ENCODE results near the gene CNGA2. TPM values are rescaled to one million over a fixed set of nuclear protein-coding genes. Genes with fewer than 3 reads are reported as not detected.

The CNGA2 gene
- polyA plus RNA-seq, 3 donors = not detected

DNA sequence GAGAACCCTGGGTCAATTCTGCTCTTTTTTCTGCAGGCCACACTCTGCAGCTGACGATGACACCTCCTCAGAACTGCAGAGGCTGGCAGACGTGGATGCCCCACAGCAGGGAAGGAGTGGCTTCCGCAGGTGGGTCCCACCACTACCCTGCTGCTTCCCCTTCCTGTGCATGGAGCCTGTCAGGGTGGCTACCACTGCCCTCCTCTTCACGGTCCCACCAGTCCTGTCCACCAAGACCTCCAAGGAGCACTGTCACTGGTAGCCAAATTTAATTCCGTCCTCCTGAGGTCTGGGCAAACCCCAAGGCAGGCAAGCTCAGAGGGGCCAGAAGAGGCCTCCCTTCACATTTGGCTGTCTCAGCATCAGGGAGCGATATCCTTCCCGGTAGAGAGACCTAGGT is 4.2 kb downstream of the CNGA2 start:
- no peaks in the 10 kb centered on the region for H4K20me1 ChIP-seq (ENCODE audit: insufficient read depth, low read length)
- DNase-seq = no peak
- no peaks in the 10 kb centered on the region for H3K9me3 ChIP-seq (replicated peaks in 1 of 2; ENCODE audit: control insufficient read depth in 1 of 2, insufficient read depth in 1 of 2, low read length in 2 of 2)
- peaks cover 3 to 11% (median 6%) of the 10 kb centered on the region in 7 donors for H3K9me3 Mint-ChIP-seq
- no peak for TF ChIP-seq CTCF (IDR thresholded peaks at IDR 0.05)
- no peaks in the 10 kb centered on the region for H3K4me1 ChIP-seq (ENCODE audit: control insufficient read depth in 1 of 2, insufficient read depth in 2 of 2, low read length in 2 of 2)
- peaks cover 4 to 8% (median 5%) of the 10 kb centered on the region in 3 donors for H3K27me3 Mint-ChIP-seq (ENCODE audit: low read depth in 3 of 3)
- no peaks in the 10 kb centered on the region for H3K4me1 Mint-ChIP-seq
- H3K4me3 ChIP-seq (replicated peaks in 1 of 3; ENCODE audit: low read depth in 2 of 3, low read length in 3 of 3) = no peak overlapping the region
- no peaks in the 10 kb centered on the region for H3K36me3 ChIP-seq (replicated peaks in 1 of 2; ENCODE audit: control insufficient read depth in 1 of 2, insufficient read depth in 2 of 2, low read length in 2 of 2)
- H3K27ac Mint-ChIP-seq = no peak overlapping the region
- no peak overlapping the region for H2AFZ ChIP-seq (ENCODE audit: insufficient read depth, low read depth, low read length, poor library complexity, severe bottlenecking)
- no peak overlapping the region for H3K4me3 Mint-ChIP-seq
- intact Hi-C loops (cut with micrococcal nuclease) = no loop called here
- WGBS (ENCODE audit: insufficient coverage) = 76% methylated on average over 6 of the region's 7 CpGs
- no peaks in the 10 kb centered on the region for H3K36me3 Mint-ChIP-seq
- no peaks in the 10 kb centered on the region for H3K27me3 ChIP-seq (ENCODE audit: control insufficient read depth in 2 of 2, insufficient read depth in 2 of 2, low read length in 2 of 2)
- no peak overlapping the region for H3K9ac ChIP-seq (ENCODE audit: insufficient read depth, low read length, poor library complexity, severe bottlenecking)
- no peak overlapping the region for H3K27ac ChIP-seq (ENCODE audit: low read depth in 1 of 2, low read length in 2 of 2)
- no peak overlapping the region for H3K4me2 ChIP-seq (replicated peaks; ENCODE audit: extremely low read depth, low read length, poor library complexity, severe bottlenecking)
- no peaks in the 10 kb centered on the region for H3K79me2 ChIP-seq (ENCODE audit: insufficient read depth, low read length)

DNA sequence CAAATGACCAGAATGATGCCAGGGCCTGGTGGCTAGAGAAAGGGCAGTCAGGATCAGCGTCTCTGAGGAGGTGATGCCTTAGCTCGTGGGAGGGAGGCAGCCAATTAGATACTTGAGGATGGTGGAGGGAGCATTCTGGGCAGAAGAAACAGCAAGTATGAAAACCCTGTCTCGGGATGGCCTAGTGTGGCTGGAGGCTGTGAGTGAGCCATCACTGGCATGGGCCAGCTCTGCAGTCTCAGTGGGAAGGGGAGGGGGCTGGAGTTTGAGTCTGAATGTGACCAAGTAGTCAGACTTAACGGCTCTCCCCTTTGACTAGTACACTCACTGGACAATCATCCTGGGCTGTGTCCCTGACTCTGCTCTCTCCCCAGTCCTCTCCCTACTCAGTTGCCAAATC is 7.1 kb downstream of the CNGA2 start:
- peaks cover 0 to 3% (median 1%) of the 10 kb centered on the region in 3 donors for H3K27me3 Mint-ChIP-seq (ENCODE audit: low read depth in 3 of 3)
- peaks cover 3 to 11% (median 6%) of the 10 kb centered on the region in 7 donors for H3K9me3 Mint-ChIP-seq
- H3K36me3 ChIP-seq (replicated peaks in 1 of 2; ENCODE audit: control insufficient read depth in 1 of 2, insufficient read depth in 2 of 2, low read length in 2 of 2) = no peaks in the 10 kb centered on the region
- no peak overlapping the region for H3K4me2 ChIP-seq (replicated peaks; ENCODE audit: extremely low read depth, low read length, poor library complexity, severe bottlenecking)
- intact Hi-C loops (cut with micrococcal nuclease) = no loop called here
- no peaks in the 10 kb centered on the region for H3K4me1 Mint-ChIP-seq
- H3K27ac ChIP-seq (ENCODE audit: low read depth in 1 of 2, low read length in 2 of 2) = no peak overlapping the region
- H3K4me3 Mint-ChIP-seq = no peak overlapping the region
- no peaks in the 10 kb centered on the region for H3K79me2 ChIP-seq (ENCODE audit: insufficient read depth, low read length)
- WGBS (ENCODE audit: insufficient coverage) = 80% methylated on average over 1 of the region's 4 CpGs
- H3K4me3 ChIP-seq (replicated peaks in 1 of 3; ENCODE audit: low read depth in 2 of 3, low read length in 3 of 3) = no peak overlapping the region
- H3K9me3 ChIP-seq (replicated peaks in 1 of 2; ENCODE audit: control insufficient read depth in 1 of 2, insufficient read depth in 1 of 2, low read length in 2 of 2) = no peaks in the 10 kb centered on the region
- no peak for DNase-seq
- H3K27ac Mint-ChIP-seq = no peak overlapping the region
- no peaks in the 10 kb centered on the region for H3K4me1 ChIP-seq (ENCODE audit: control insufficient read depth in 1 of 2, insufficient read depth in 2 of 2, low read length in 2 of 2)
- H2AFZ ChIP-seq (ENCODE audit: insufficient read depth, low read depth, low read length, poor library complexity, severe bottlenecking) = no peak overlapping the region
- no peak overlapping the region for H3K9ac ChIP-seq (ENCODE audit: insufficient read depth, low read length, poor library complexity, severe bottlenecking)
- no peak for TF ChIP-seq CTCF (IDR thresholded peaks at IDR 0.05)
- H4K20me1 ChIP-seq (ENCODE audit: insufficient read depth, low read length) = no peaks in the 10 kb centered on the region
- H3K36me3 Mint-ChIP-seq = no peaks in the 10 kb centered on the region
- no peaks in the 10 kb centered on the region for H3K27me3 ChIP-seq (ENCODE audit: control insufficient read depth in 2 of 2, insufficient read depth in 2 of 2, low read length in 2 of 2)

Data from CD14-positive monocyte (primary cell).